Stimulated activated CD4-positive, alpha-beta T cell treated with anti-CD3 and anti-CD28 coated beads, Interleukin-12 subunit alpha, Interleukin-12 subunit beta, amount 100 ng/mL, for 4 hours (primary cell): ENCODE data around the gene PRR11.
"Not testable (repeated sequence)": the region's sequence is repeated elsewhere in the genome, so short reads cannot be mapped to it uniquely, and the experiment has no call there.

Experiments
- DNase-seq: peaks from one replicate; pipeline ENCODE4 v3.0.0-alpha.2; 2020

The PRR11 gene

DNA sequence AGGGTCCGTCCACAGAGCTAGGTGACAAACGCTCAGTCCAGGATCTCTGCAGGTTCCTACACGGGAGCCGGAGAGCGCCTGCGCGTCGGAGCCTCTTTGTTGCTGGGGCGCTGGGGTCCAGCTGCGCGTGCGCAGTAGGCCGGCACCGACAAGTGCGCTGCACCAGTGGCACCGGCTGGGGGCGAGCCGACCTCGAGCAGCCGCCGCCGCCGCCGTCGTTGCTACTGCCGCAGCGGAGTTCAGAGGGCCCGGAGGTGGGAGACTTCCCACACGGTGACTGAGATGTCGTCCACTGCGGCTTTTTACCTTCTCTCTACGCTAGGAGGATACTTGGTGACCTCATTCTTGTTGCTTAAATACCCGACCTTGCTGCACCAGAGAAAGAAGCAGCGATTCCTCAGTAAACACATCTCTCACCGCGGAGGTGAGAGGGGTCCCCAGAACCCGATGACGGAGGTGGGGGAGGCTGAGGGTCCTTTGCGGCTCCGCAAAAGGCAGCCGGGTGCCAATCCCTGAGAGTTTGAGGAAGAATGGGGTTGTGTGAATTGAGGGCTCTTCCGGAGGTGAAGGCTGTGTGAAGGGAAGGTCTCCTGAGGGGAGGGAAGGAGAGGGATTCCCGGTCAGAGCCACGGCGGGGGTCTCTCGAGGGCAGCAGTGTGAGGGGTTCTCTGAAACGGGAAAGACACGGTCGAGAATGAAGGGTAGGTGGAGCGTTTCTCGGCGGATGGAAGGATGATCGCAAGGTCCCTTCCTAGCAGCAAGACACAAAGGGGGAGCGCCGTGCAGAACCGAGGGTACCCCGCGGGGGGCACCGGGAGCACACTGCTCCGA, 65.0 kb downstream of the PRR11 start, which contains the start of gene GDPD1:
Gene GDPD1, plus strand, starts transcription at position 184 of the 831 bp plus-strand sequence. Its CDS starts 99 bp downstream, at position 283.
- DNase-seq = peak; percentile 97

DNA sequence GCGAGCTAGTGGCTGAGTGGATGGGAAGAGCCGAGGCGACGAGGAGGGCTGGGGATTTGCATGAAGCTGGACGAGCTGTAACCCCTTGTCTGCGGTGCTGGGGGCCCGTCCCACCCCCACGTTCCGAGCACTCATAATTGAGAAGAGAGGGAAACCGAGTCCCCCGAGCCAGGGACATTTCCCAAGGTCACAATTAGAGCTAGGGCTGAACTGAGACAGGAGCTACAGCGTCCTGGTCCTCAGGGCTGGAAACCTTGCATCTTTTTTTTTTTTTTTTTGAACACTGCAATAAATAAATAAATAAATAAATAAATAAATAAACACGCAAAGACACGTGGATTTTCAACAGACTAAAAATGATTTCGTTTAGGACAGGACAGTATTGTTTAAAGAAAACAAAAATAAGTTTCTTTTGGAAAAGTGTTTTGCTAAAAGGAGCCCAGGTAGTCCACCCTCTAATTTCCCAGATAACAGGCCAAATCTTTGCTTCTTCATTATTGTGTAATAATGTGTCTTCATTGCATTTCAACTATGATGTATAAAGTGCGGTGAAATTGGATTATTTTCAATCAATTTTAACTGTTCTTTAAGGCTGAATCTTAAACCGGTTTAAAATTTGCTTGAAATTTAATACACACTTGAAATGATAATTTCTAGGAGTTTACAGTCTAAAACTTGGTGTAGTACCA, 65.8 kb downstream of the PRR11 start:
- no peak for DNase-seq

DNA sequence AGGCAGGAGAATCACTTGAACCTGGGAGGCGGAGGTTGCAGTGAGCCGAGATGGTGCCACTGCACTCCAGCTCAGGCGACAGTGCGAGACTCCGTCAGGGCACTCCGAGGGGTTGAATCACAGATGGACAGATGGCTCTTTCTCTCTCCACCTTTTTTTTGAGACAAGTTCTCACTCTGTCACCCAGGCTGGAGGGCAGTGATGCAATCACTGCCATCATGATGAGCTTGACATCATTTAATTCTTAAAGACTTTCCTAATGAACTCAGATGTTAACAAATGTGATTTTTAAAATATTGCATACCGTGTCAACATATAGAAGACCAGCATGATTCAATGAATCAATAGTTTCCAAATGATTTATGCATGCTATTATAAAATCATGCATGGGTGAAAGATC, 68.3 kb downstream of the PRR11 start:
- DNase-seq = no peak

DNA sequence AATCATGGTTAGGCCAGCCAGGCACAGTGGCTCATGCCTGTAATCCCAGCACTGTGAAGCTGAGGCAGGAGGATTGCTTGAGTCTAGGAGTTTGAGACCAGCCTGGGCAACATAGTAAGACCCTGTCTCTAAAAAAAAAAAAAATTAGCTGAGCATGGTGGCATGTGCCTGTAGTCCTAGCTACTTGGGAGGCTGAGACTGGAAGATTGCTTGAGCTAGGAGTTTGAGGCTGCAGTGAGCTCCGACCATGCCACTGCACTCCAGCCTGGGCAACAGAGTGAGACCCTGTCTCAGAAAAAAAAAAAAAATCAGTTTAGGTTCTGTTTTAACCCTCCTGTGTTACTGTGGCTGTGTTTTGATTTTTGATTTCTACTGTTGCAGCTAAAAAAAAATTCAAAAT, 73.0 kb downstream of the PRR11 start:
- DNase-seq = not testable (repeated sequence)

DNA sequence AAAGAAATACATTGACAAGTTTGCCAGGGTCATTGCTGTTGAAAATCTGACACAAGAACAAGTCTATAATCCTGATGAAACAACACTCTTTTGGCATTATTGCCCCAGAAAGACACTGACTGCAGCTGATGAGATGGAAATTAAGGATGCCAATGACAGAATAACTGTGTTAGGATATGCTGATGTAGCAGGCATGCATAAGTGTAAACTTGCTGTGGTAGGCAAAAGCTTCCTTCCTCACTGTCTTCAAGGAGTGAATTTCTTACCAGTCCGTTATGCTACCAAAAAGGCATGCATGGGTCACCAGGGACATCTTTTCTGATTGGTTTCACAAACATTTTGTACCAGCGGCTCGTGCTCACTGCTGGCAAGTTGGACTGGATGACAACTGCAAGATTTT, 75.2 kb downstream of the PRR11 start:
- DNase-seq = no peak

DNA sequence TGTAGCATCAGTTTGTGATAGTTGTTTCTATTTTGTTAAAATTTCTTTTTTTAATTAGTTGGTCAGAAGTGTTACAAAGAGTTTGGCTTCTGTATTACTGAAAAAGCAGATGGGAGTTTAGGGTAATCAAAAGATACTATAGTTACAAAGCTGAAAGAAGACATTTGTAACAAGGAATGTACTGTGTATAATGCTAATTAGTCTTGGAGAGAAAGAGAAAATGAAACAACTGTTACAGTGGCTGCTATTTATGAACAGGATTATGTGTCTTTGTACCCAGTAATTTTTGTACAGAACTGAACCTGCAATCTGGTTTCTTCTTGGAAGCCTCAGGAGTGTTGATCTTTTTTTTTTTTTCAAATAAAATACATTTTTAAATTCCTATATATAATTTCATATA, 79.1 kb downstream of the PRR11 start:
- no peak for DNase-seq

DNA sequence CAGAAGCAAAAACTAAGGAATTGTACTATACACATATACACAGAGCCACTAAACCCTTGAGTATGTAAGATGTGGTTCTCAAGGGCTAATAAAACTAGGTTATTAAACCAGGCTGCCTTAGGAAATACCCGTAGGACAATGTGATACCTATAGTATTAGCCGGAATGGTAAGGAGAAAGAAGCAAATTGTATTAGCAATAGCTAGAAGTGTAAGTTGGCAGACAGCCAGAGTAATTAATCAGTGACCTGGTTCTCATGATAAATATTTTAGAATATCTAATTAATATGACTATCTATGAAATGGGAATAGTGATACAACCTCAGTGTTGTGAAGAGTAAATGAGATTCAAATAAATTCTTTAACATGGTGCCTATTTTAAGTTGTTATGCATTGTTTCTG, 83.4 kb downstream of the PRR11 start:
- no peak for DNase-seq

DNA sequence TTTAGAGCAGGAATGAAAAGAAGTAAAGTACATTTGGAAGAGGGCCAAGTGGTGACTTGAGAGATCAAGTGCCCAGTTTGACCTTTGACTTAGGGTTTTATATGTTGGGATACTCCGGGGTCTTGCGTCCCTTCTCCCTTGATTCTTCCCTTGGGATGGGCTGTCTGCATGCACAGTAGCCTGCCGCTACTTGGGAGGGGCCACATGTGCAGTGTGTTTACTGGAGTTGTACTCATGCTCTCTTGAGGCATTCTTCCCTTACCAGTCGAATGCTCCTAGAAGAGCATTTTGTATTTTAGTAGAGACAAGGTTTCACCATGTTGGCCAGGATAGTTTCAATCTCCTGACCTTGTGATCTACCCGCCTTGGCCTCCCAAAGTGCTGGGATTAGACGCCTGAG, 88.5 kb downstream of the PRR11 start:
- DNase-seq = no peak
